IPS-18c (cell line): Measurements from ENCODE around the gene NT5DC4.
"Not testable (repeated sequence)": the region's sequence is repeated elsewhere in the genome, so short reads cannot be mapped to it uniquely, and the experiment has no call there.

Experiments used
- H3K4me3 ChIP-seq: 2 replicates; pipeline ENCODE4 v1.7.0; 2013; ENCODE audit warnings: low read depth, mild to moderate bottlenecking, low read length, moderate library complexity; ENCODE audit not compliant: insufficient read depth
- H3K9me3 ChIP-seq: one replicate; pipeline ENCODE4 v1.6.1; 2013; ENCODE audit warnings: mild to moderate bottlenecking, low read length, moderate library complexity; ENCODE audit not compliant: control insufficient read depth, insufficient read depth

The NT5DC4 gene

GRCh38 chr2:112714331-112714730, 6.5 kb upstream of the NT5DC4 start:
- H3K9me3 ChIP-seq: no peaks in the 10 kb centered on the region
- H3K4me3 ChIP-seq: no peak overlapping the region

- H3K4me3 ChIP-seq: no peak overlapping the region
- H3K9me3 ChIP-seq: no peaks in the 10 kb centered on the region
Observed at GRCh38 chr2:112714836-112715631, 5.8 kb upstream of the NT5DC4 start.

- H3K4me3 ChIP-seq, H3K9me3 ChIP-seq: not testable (repeated sequence)
Observed at GRCh38 chr2:112716094-112716493, 4.7 kb upstream of the NT5DC4 start.

DNA sequence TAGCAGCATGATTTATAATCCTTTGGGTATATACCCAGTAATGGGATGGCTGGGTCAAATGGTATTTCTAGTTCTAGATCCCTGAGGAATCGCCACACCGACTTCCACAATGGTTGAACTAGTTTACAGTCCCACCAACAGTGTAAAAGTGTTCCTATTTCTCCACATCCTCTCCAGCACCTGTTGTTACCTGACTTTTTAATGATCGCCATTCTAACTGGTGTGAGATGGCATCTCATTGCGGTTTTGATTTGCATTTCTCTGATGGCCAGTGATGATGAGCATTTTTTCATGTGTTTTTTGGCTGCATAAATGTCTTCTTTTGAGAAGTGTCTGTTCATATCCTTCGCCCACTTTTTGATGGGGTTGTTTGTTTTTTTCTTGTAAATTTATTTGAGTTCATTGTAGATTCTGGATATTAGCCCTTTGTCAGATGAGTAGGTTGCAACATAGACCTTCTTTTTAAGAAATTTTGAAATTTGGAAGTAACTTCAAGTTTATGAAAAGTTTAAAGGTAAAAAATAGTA, 3.9 kb upstream of the NT5DC4 start:
- H3K9me3 ChIP-seq, H3K4me3 ChIP-seq: not testable (repeated sequence)

DNA sequence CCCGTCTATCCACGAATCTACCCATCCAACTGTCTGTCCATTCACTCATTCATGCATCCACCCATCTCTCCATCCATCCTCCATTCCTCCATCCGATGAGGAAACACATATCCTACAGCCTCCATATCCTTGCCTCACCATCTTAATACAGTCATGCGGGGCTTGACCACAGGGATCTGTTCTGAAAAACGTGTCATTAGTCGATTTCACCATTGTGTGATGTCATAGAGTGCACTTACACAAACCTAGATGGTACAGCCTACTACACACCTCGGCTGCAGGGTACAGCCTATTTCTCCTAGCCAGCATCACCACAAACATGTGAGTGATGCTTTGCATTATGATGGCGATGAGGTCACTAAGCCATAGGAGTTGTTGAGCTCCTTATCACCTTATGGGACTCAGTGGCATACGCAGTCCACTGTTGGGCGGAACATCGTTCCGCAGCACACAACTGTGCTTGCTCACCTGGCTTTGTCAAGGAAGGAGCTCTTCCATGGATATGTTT, 1.9 kb upstream of the NT5DC4 start:
- no peaks in the 10 kb centered on the region for H3K9me3 ChIP-seq
- H3K4me3 ChIP-seq: no peak overlapping the region

GRCh38 chr2:112721819-112722522, 1.2 kb downstream of the NT5DC4 start:
- no peaks in the 10 kb centered on the region for H3K9me3 ChIP-seq
- H3K4me3 ChIP-seq: no peak overlapping the region

GRCh38 chr2:112722816-112723546, 2.2 kb downstream of the NT5DC4 start:
- Histone ChIP-seq H3K4me3 (no peak overlapping the region), H3K9me3 (no peaks in the 10 kb centered on the region)

- Histone ChIP-seq H3K4me3 (no peak overlapping the region), H3K9me3 (no peaks in the 10 kb centered on the region)
Observed at GRCh38 chr2:112723547-112723940, 2.7 kb downstream of the NT5DC4 start.

DNA sequence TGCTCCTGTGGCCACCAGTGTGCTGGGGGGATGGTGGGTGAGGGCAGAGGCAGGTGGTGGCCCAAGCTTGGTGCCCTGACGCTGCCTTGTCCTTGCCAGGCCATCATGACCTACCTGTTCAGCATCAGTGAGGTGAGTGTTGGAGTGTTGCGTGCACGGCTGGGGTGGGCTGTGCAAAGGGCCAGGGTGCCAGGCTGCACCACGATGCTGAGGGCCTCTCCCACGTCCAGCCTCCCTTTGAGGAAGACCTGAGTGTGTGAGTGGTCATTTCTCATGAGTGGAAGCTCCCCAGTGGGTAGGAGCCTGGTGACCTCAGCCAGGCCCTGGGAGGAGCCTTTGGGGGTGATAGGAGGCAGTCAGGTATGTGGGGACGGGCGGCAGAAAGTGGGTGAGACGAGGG, 3.2 kb downstream of the NT5DC4 start:
- no peak overlapping the region for H3K4me3 ChIP-seq
- no peaks in the 10 kb centered on the region for H3K9me3 ChIP-seq

DNA sequence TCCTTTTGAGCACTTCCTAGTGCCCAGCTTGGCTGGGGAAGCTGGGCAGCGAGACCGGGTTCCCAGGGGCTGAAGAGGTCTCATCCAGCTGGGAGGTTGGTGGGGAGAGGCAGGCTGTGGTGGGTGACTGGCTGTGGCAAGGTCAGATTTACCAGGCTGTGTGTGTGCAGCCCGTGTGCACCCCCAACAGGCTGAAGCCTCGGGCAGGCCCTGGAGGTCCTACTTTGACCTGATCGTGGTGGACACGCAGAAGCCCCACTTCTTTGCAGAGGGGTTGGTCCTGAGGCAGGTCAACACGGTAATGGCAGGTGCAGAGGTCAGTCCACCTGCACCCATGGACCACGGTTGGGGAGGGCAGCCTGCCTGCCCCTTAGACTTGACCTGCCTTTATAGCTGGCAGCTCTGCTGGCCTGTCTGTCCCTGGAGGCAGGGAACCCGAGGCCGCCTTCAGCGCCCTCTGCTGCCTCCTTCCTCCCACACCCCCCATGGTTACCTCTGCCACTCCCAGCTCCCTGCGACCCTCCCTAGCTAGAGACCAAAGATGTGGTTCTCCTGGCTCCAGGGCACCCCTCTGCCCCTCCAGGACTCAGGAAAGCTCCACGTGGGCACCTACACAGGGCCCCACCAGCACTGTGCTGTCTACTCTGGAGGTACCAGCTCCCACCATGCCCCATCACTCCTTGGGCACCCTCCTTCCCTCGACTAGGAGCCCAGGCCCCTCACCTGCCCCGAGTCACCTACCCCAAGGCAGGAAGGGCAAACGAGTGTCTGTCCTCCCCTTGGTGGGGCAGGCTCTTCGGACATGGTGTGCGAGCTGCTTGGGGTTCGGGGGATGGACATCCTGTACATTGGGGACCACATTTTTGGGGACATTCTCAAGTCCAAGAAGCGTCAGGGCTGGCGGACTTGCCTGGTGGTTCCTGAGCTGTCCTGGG, 4.0 kb downstream of the NT5DC4 start:
- Histone ChIP-seq H3K9me3 (no peaks in the 10 kb centered on the region), H3K4me3 (no peak overlapping the region)

DNA sequence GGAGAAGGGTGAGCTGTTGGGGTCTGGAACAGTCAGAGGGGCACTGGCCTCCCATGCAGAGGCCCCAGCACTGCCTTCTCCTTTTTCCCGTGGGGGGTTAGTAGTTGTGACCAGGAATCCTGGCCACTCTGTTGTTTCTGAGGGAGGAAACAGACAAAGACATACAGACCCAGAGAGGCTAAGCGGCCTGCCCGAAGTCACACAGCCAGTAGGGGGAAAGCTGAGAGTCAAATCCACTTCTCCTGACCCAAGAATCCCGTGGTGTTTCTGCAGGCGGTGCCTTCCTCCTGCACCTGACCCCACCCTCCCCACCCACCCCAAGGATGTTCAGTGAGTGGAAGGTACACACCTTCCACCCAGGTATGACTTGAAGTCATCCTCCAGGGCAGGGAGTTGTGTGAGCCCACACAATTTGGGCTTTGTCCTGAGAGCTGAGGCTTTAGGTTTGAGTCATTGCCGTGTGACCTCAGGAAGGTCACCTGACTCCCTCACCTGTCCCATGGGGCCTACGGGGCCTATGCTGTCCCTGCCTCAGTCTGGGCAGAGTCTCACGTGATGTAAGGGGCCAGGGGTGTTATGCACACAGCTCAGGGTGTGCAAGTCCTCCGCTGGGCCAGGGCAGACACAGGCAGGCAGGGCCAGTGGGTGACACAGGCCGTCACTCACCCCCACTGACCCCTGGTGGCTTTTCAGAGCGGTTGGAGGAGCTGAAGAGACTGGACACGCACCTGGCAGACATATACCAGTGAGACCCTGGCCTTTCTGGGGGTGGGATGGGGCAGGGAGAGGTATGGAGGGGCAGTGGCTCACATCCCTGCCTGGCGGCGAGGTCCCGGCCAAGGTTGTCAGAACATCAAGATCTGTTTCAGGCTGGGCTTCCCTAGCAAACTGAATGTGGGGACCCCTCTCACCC, 5.0 kb downstream of the NT5DC4 start:
- no peak overlapping the region for H3K4me3 ChIP-seq
- H3K9me3 ChIP-seq: no peaks in the 10 kb centered on the region

- no peaks in the 10 kb centered on the region for H3K9me3 ChIP-seq
- H3K4me3 ChIP-seq: no peak overlapping the region
Observed at GRCh38 chr2:112726487-112727190, 5.8 kb downstream of the NT5DC4 start.

- no peaks in the 10 kb centered on the region for H3K9me3 ChIP-seq
- no peak overlapping the region for H3K4me3 ChIP-seq
Observed at GRCh38 chr2:112727276-112728028, 6.6 kb downstream of the NT5DC4 start.

DNA sequence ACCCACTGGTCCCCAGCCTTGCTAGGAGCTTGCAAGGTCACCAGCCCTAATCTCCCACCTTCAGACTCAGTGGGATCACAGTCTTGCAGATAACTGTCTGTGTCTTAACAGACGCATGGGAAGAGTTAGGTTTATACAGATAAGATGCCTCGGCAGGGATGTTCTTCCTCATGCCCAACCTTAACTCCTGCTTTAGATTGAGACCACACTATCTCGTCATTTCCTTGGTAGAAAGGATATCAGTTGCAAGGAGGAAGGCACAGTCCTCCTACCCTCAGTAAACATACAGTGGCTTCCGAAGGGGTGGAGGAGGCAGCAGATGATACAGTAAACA, 7.2 kb downstream of the NT5DC4 start:
- Histone ChIP-seq H3K4me3 (no peak overlapping the region), H3K9me3 (no peaks in the 10 kb centered on the region)
